ENCODE results near the gene NCR2.

NCR2 gene

GRCh38 chr6:41344876-41345275 lies 9.5 kb downstream of the NCR2 start:
- ChIA-PET POLR2A (no interaction called here), CTCF (interaction anchor here (1.0 to 2.2 kb wide), 6 partner anchors 8 to 153 kb away, joined by 3 to 11 read pairs (median 4); no protein-coding TSS in a partner anchor)
- DNase-seq (ENCODE audit: extremely low spot score), result peak; percentile 49
- TF ChIP-seq, protein P1, sequence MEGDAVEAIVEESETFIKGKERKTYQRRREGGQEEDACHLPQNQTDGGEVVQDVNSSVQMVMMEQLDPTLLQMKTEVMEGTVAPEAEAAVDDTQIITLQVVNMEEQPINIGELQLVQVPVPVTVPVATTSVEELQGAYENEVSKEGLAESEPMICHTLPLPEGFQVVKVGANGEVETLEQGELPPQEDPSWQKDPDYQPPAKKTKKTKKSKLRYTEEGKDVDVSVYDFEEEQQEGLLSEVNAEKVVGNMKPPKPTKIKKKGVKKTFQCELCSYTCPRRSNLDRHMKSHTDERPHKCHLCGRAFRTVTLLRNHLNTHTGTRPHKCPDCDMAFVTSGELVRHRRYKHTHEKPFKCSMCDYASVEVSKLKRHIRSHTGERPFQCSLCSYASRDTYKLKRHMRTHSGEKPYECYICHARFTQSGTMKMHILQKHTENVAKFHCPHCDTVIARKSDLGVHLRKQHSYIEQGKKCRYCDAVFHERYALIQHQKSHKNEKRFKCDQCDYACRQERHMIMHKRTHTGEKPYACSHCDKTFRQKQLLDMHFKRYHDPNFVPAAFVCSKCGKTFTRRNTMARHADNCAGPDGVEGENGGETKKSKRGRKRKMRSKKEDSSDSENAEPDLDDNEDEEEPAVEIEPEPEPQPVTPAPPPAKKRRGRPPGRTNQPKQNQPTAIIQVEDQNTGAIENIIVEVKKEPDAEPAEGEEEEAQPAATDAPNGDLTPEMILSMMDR (IDR thresholded peaks at IDR 0.05; ENCODE audit: control extremely low read depth, extremely low read depth, low read depth, missing control alignments), result no peak

GRCh38 chr6:41345901-41346300 lies 10.5 kb downstream of the NCR2 start:
- TF ChIP-seq, protein P1 (IDR thresholded peaks at IDR 0.05; ENCODE audit: control extremely low read depth, extremely low read depth, low read depth, missing control alignments), result no peak
- POLR2A ChIA-PET, result no interaction called here
- DNase-seq (ENCODE audit: extremely low spot score), result no peak

DNA sequence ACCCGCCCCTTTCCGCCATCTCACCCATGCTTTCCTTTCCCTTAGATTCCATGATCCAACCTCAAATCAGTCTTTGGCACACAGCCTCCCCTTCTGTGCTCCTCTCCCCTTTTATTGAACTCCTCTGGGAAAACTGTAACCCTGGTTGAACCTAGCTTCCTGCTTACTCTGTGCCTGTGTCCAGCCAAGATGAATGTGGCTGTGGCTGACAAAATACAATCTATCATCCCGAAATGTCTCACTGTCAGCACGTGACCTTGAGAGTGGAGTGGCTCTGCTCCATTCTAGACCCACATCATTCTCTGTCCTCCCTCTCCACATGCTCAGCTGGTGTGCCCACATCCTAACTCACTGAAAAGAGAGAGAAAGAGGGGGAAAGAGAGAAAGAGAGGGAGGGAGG lies 11.0 kb downstream of the NCR2 start:
- TF ChIP-seq, protein P1 (IDR thresholded peaks at IDR 0.05; ENCODE audit: control extremely low read depth, extremely low read depth, low read depth, missing control alignments), result no peak
- POLR2A ChIA-PET, result no interaction called here
- no peak for DNase-seq (ENCODE audit: extremely low spot score)
- CTCF ChIA-PET, result interaction anchor here (1.1 to 6.9 kb wide), 3 partner anchors 22 to 40 kb away, joined by 3 to 43 read pairs (median 3); no protein-coding TSS in a partner anchor

More at GRCh38 chr6:41345901-41346300, 10.5 kb downstream of the NCR2 start:
- CTCF ChIA-PET, result interaction anchor here (1.1 to 6.9 kb wide), 5 partner anchors 12 to 52 kb away, joined by 3 to 43 read pairs (median 4); no protein-coding TSS in a partner anchor

- no peak for DNase-seq (ENCODE audit: extremely low spot score)
- TF ChIP-seq, protein P1 (IDR thresholded peaks at IDR 0.05; ENCODE audit: control extremely low read depth, extremely low read depth, low read depth, missing control alignments), result no peak
- ChIA-PET POLR2A (no interaction called here), CTCF (interaction anchor here (1.4 to 6.9 kb wide), 2 partner anchors 13 to 21 kb away, joined by 3 to 43 read pairs; no protein-coding TSS in a partner anchor)
These were observed 12.1 kb downstream of the NCR2 start for GRCh38 chr6:41347378-41348050.

DNA sequence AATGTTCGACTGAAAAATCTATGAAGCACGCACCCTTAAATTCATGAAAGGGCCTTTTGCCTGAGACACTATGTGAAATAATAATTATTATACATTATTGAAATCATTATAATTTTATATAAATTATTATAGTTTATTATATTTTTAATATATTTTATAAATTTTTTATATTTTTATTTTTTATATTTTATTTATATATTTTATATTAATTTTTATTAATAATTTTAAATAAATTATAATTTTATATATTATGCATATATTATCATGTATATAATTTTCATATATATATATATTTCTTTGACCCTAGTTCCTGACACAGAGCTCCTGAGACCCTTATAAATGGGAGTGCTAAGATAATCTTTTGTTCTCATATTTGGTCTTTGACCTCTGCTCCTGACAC lies 13.5 kb downstream of the NCR2 start:
- POLR2A ChIA-PET, result interaction anchor here (0.5 kb wide), 1 partner anchor 72 kb away, joined by 3 read pairs; no protein-coding TSS in a partner anchor
- CTCF ChIA-PET, result interaction anchor here (0.9 to 6.9 kb wide), 6 partner anchors 10 to 75 kb away, joined by 3 to 43 read pairs (median 4); partner anchors contain the start of gene NCR2
- TF ChIP-seq, protein P1 (IDR thresholded peaks at IDR 0.05; ENCODE audit: control extremely low read depth, extremely low read depth, low read depth, missing control alignments), result no peak
- DNase-seq (ENCODE audit: extremely low spot score), result no peak

GRCh38 chr6:41352396-41352795 lies 17.0 kb downstream of the NCR2 start:
- TF ChIP-seq, protein P1 (IDR thresholded peaks at IDR 0.05; ENCODE audit: control extremely low read depth, extremely low read depth, low read depth, missing control alignments), result no peak
- ChIA-PET CTCF (interaction anchor here (1.6 to 6.9 kb wide), 2 partner anchors 16 to 31 kb away, joined by 4 to 43 read pairs; no protein-coding TSS in a partner anchor), POLR2A (no interaction called here)
- no peak for DNase-seq (ENCODE audit: extremely low spot score)
